K562 (cell line): Measurements from ENCODE around the gene C6orf58.

Experiments used
- CBFB ChIP-seq: sonication (generic); formaldehyde crosslinking; IDR thresholded peaks from 2 replicates; pipeline ENCODE4 v1.4.0; 2020; ENCODE audit warnings: mild to moderate bottlenecking, missing genetic modification reagents
- NR2C1 ChIP-seq, 2 experiments: fragments of 450-650 bp; IDR thresholded peaks; 2 replicates each; pipeline ENCODE4 v1.6.1; 2017; ENCODE audit warnings: mild to moderate bottlenecking in 2 of 2, antibody characterized with exemption in 1 of 2, inconsistent platforms in 1 of 2, missing compliant biosample characterization in 1 of 2, missing genetic modification characterization in 1 of 2
- POLR2AphosphoS5 ChIP-seq: IDR thresholded peaks from 2 replicates; pipeline ENCODE4 v1.6.1; 2011; ENCODE audit warnings: mild to moderate bottlenecking, low read depth, low read length, moderate library complexity; ENCODE audit not compliant: control insufficient read depth, insufficient read depth
- THAP7 ChIP-seq: fragments of 250-450 bp; sonication (Bioruptor Pico); IDR thresholded peaks from 2 replicates; pipeline ENCODE4 v1.5.0; 2021
- ZNF778 ChIP-seq: fragments of 450-650 bp; formaldehyde crosslinking; IDR thresholded peaks from 2 replicates; pipeline ENCODE4 v1.4.0; 2020; ENCODE audit warnings: mild to moderate bottlenecking, moderate library complexity

GRCh38 chr6:127606131-127606562 lies 29.2 kb downstream of the C6orf58 start:
- TF ChIP-seq CBFB (CRISPR knock-in tag): no peak
- no peak for TF ChIP-seq THAP7 (CRISPR knock-in tag)
- no peak for TF ChIP-seq ZNF778
- no peak for TF ChIP-seq POLR2AphosphoS5
- TF ChIP-seq NR2C1 (IDR thresholded peaks at IDR 0.05): no peak
- TF ChIP-seq NR2C1 (tag; IDR thresholded peaks at IDR 0.05): no peak
